RWPE2 (cell line): ENCODE results near the gene GFAP.
"Not testable (repeated sequence)": the region's sequence is repeated elsewhere in the genome, so short reads cannot be mapped to it uniquely, and the experiment has no call there.

ENCODE experiments used
- ATAC-seq: fragments of 200-7000 bp; cut with Tn5 transposase; 3 replicates; pipeline ENCODE4 v1.9.1; 2021; ENCODE audit warnings: low read depth
- DNase-seq: peaks from one replicate; pipeline ENCODE4 v3.0.0-alpha.2; 2020; ENCODE audit warnings: low spot score
- H3K27ac ChIP-seq: fragments of 450-650 bp; 2 replicates; pipeline ENCODE4 v1.5.1; 2017; ENCODE audit warnings: mild to moderate bottlenecking; ENCODE audit not compliant: poor library complexity, severe bottlenecking
- H3K27me3 ChIP-seq: fragments of 250-450 bp; sonication (Bioruptor Pico); 2 replicates; pipeline ENCODE4 v1.5.1; 2021; ENCODE audit warnings: mild to moderate bottlenecking, moderate library complexity; ENCODE audit not compliant: insufficient read depth, poor library complexity, severe bottlenecking
- H3K36me3 ChIP-seq: fragments of 250-450 bp; sonication (Bioruptor Pico); 2 replicates; pipeline ENCODE4 v1.5.1; 2020; ENCODE audit warnings: low read depth, mild to moderate bottlenecking, moderate library complexity
- H3K4me1 ChIP-seq: fragments of 250-450 bp; sonication (Bioruptor Pico); 2 replicates; pipeline ENCODE4 v1.5.1; 2021; ENCODE audit warnings: mild to moderate bottlenecking, moderate library complexity; ENCODE audit not compliant: insufficient read depth, poor library complexity, severe bottlenecking
- H3K4me3 ChIP-seq: fragments of 250-450 bp; sonication (Bioruptor Pico); 2 replicates; pipeline ENCODE4 v1.5.1; 2021; ENCODE audit warnings: mild to moderate bottlenecking, moderate library complexity; ENCODE audit not compliant: severe bottlenecking
- H3K9me3 ChIP-seq: fragments of 250-450 bp; sonication (Bioruptor Pico); 2 replicates; pipeline ENCODE4 v1.5.1; 2021; ENCODE audit warnings: mild to moderate bottlenecking, moderate library complexity; ENCODE audit not compliant: severe bottlenecking
- CTCF ChIP-seq: fragments of 450-650 bp; IDR thresholded peaks from one replicate; pipeline ENCODE4 v1.5.1; 2017; ENCODE audit warnings: mild to moderate bottlenecking, moderate library complexity; ENCODE audit not compliant: poor library complexity, severe bottlenecking

The GFAP gene

GRCh38 chr17:44947461-44948314, 32.4 kb upstream of the GFAP start, which contains the start of gene KIF18B:
KIF18B (minus strand) TSS chr17:44947773; CDS start chr17:44936344, 11,429 bp downstream.
- TF ChIP-seq CTCF, result peak; percentile 31
- ATAC-seq, result peak; percentile 95
- peak within 1 kb of the TSS; percentile 74 for H3K27ac ChIP-seq
- no peaks in the 10 kb centered on the region for H3K9me3 ChIP-seq
- no peaks in the 10 kb centered on the region for H3K27me3 ChIP-seq
- peak; percentile 97 for DNase-seq
- H3K4me3 ChIP-seq, result peak within 1 kb of the TSS; percentile 70
- peaks cover 38% of the 10 kb centered on the region for H3K36me3 ChIP-seq
- H3K4me1 ChIP-seq, result peaks cover 18% of the 10 kb centered on the region

GRCh38 chr17:44945652-44946051, 30.4 kb upstream of the GFAP start:
- Histone ChIP-seq H3K36me3 (peaks cover 46% of the 10 kb centered on the region), H3K27ac (peak overlapping the region; percentile 74), H3K4me1 (peaks cover 34% of the 10 kb centered on the region)
- DNase-seq, ATAC-seq, H3K27me3 ChIP-seq, H3K4me3 ChIP-seq, H3K9me3 ChIP-seq: not testable (repeated sequence)

- Histone ChIP-seq H3K4me1 (peaks cover 46% of the 10 kb centered on the region), H3K9me3 (no peaks in the 10 kb centered on the region), H3K27me3 (no peaks in the 10 kb centered on the region), H3K36me3 (peaks cover 72% of the 10 kb centered on the region), H3K4me3 (no peak overlapping the region), H3K27ac (peak overlapping the region; percentile 84)
- TF ChIP-seq CTCF, result no peak
- ATAC-seq (no peak), DNase-seq (peak; percentile 25)
Measured at GRCh38 chr17:44942456-44942855, 27.2 kb upstream of the GFAP start.

- peaks cover 48% of the 10 kb centered on the region for H3K4me1 ChIP-seq
- ATAC-seq (peak; percentile 5; the same call in 1 of the 3 replicates), DNase-seq (peak; percentile 51)
- H3K9me3 ChIP-seq, result no peaks in the 10 kb centered on the region
- no peak overlapping the region for H3K4me3 ChIP-seq
- H3K36me3 ChIP-seq, result peaks cover 79% of the 10 kb centered on the region
- TF ChIP-seq CTCF, result no peak
- H3K27me3 ChIP-seq, result no peaks in the 10 kb centered on the region
- peak overlapping the region; percentile 84 for H3K27ac ChIP-seq
Measured at GRCh38 chr17:44941712-44942331, 26.5 kb upstream of the GFAP start.

- Histone ChIP-seq H3K36me3 (peaks cover 77% of the 10 kb centered on the region), H3K27me3 (no peaks in the 10 kb centered on the region), H3K4me3 (no peak overlapping the region), H3K27ac (peak overlapping the region; percentile 84), H3K9me3 (no peaks in the 10 kb centered on the region), H3K4me1 (peaks cover 44% of the 10 kb centered on the region)
- ATAC-seq (peak; percentile 35), DNase-seq (no peak)
- TF ChIP-seq CTCF, result no peak
Measured at GRCh38 chr17:44940768-44941167, 25.5 kb upstream of the GFAP start.
